BLaER1 treated with 17β-estradiol and CSF1 and Interleukin-3, amounts not matched to agents 10 nM and 100 nM (cell line): ENCODE results near the gene OPRL1.

ENCODE experiments used
- H3K27ac ChIP-seq, 11 experiments: shearing (Covaris generic); formaldehyde crosslinking; 2 replicates each; pipeline ENCODE4 v1.8.1; 2022
- H3K27me3 ChIP-seq, 11 experiments: shearing (Covaris generic); formaldehyde crosslinking; 2 replicates each; pipeline ENCODE4 v1.8.1; 2022
- H3K36me3 ChIP-seq, 11 experiments: shearing (Covaris generic); formaldehyde crosslinking; 2 replicates each; pipeline ENCODE4 v1.8.1; 2022
- H3K4me1 ChIP-seq, 10 experiments: shearing (Covaris generic); formaldehyde crosslinking; 2 replicates each; pipeline ENCODE4 v1.8.1; 2022
- H3K4me2 ChIP-seq, 11 experiments: shearing (Covaris generic); formaldehyde crosslinking; 2 replicates each; pipeline ENCODE4 v1.8.1; 2022
- H3K4me3 ChIP-seq, 10 experiments: shearing (Covaris generic); formaldehyde crosslinking; 2 replicates each; pipeline ENCODE4 v1.8.1; 2022
- H3K9ac ChIP-seq, 11 experiments: shearing (Covaris generic); formaldehyde crosslinking; 2 replicates each; pipeline ENCODE4 v1.8.1; 2022
- H3K9me3 ChIP-seq, 11 experiments: shearing (Covaris generic); formaldehyde crosslinking; replicated peaks in 1 of 11; 2 replicates each; pipeline ENCODE4 v1.8.1; 2022
- H4K20me1 ChIP-seq, 11 experiments: shearing (Covaris generic); formaldehyde crosslinking; 2 replicates each; pipeline ENCODE4 v1.8.1; 2022
- Cebpa-rat ChIP-seq, 11 experiments: shearing (Covaris generic); IDR thresholded peaks; 2 replicates each; pipeline ENCODE4 v1.8.1; 2022

The OPRL1 gene

GRCh38 chr20:64065062-64065973, 14.6 kb upstream of the OPRL1 start:
- Histone ChIP-seq H3K4me3 (0 out of 20 replicates have a peak overlapping the region, but pooled peaks of 1 of the 10 experiments have one; percentile 14), H3K4me2 (peak overlapping the region; percentile 68 to 100 (median 98)), H3K9ac (peak overlapping the region in 7 of 11 experiments; percentile 19 to 93 (median 31); a peak in 12 of 22 replicates), H3K4me1 (peaks cover 62 to 80% (median 77%) of the 10 kb centered on the region in 10 experiments), H4K20me1 (peaks cover 4 to 43% (median 18%) of the 10 kb centered on the region in 11 experiments; a peak in 14 of 22 replicates), H3K36me3 (no peaks in the 10 kb centered on the region), H3K9me3 (no peaks in the 10 kb centered on the region), H3K27me3 (no peaks in the 10 kb centered on the region), H3K27ac (peak overlapping the region in 8 of 11 experiments; percentile 3 to 71 (median 48); a peak in 14 of 22 replicates)
- no peak for TF ChIP-seq Cebpa-rat (IDR thresholded peaks at IDR 0.05)

- Histone ChIP-seq H3K27me3 (no peaks in the 10 kb centered on the region), H4K20me1 (peaks cover 4 to 50% (median 21%) of the 10 kb centered on the region in 11 experiments; a peak in 14 of 22 replicates), H3K4me2 (peak overlapping the region; percentile 68 to 100 (median 98)), H3K9me3 (no peaks in the 10 kb centered on the region), H3K9ac (peak overlapping the region in 7 of 11 experiments; percentile 19 to 61 (median 30); a peak in 10 of 22 replicates), H3K27ac (peak overlapping the region in 8 of 11 experiments; percentile 3 to 71 (median 48); a peak in 13 of 22 replicates), H3K4me3 (0 out of 20 replicates have a peak overlapping the region, but pooled peaks of 1 of the 10 experiments have one; percentile 5), H3K36me3 (no peaks in the 10 kb centered on the region), H3K4me1 (peaks cover 62 to 86% (median 84%) of the 10 kb centered on the region in 10 experiments)
- TF ChIP-seq Cebpa-rat (IDR thresholded peaks at IDR 0.05) = no peak
Measured at GRCh38 chr20:64065974-64066343, 13.9 kb upstream of the OPRL1 start.

- Histone ChIP-seq H3K9me3 (no peaks in the 10 kb centered on the region), H4K20me1 (peaks cover 14 to 61% (median 31%) of the 10 kb centered on the region in 11 experiments; a peak in 20 of 22 replicates), H3K27me3 (no peaks in the 10 kb centered on the region), H3K36me3 (peaks cover 0 to 6% (median 3%) of the 10 kb centered on the region in 11 experiments; a peak in 12 of 22 replicates), H3K9ac (peak overlapping the region in 2 of 11 experiments; percentile 7 to 38; a peak in 2 of 22 replicates), H3K27ac (0 out of 22 replicates have a peak overlapping the region, but pooled peaks of 1 of the 11 experiments have one; percentile 3), H3K4me2 (peak overlapping the region; percentile 68 to 100 (median 98)), H3K4me3 (no peak overlapping the region), H3K4me1 (peaks cover 72 to 95% (median 94%) of the 10 kb centered on the region in 10 experiments)
- TF ChIP-seq Cebpa-rat (IDR thresholded peaks at IDR 0.05) = no peak
Measured at GRCh38 chr20:64067005-64067632, 12.8 kb upstream of the OPRL1 start.

GRCh38 chr20:64067733-64068307, 12.1 kb upstream of the OPRL1 start:
- H3K27ac ChIP-seq = no peak overlapping the region
- no peaks in the 10 kb centered on the region for H3K9me3 ChIP-seq
- H3K4me2 ChIP-seq = peak overlapping the region; percentile 68 to 100 (median 99); a peak in 21 of 22 replicates
- TF ChIP-seq Cebpa-rat (IDR thresholded peaks at IDR 0.05) = no peak
- peaks cover 73 to 96% (median 94%) of the 10 kb centered on the region in 10 experiments for H3K4me1 ChIP-seq
- H4K20me1 ChIP-seq = peaks cover 21 to 68% (median 38%) of the 10 kb centered on the region in 11 experiments; a peak in 20 of 22 replicates
- H3K36me3 ChIP-seq = peaks cover 0 to 13% (median 8%) of the 10 kb centered on the region in 11 experiments; a peak in 18 of 22 replicates
- H3K27me3 ChIP-seq = no peaks in the 10 kb centered on the region
- H3K4me3 ChIP-seq = no peak overlapping the region
- peak overlapping the region in 2 of 11 experiments; percentile 38 to 54; a peak in 3 of 22 replicates for H3K9ac ChIP-seq

- Histone ChIP-seq H3K36me3 (peaks cover 4 to 21% (median 16%) of the 10 kb centered on the region in 11 experiments), H3K9ac (peak overlapping the region in 4 of 11 experiments; percentile 14 to 54 (median 23); a peak in 6 of 22 replicates), H3K27ac (no peak overlapping the region), H3K4me1 (peaks cover 80 to 100% (median 99%) of the 10 kb centered on the region in 10 experiments), H3K27me3 (no peaks in the 10 kb centered on the region), H4K20me1 (peaks cover 28 to 76% (median 46%) of the 10 kb centered on the region in 11 experiments; a peak in 20 of 22 replicates), H3K4me2 (peak overlapping the region; percentile 35 to 100 (median 99); a peak in 21 of 22 replicates), H3K4me3 (no peak overlapping the region), H3K9me3 (no peaks in the 10 kb centered on the region)
- TF ChIP-seq Cebpa-rat (IDR thresholded peaks at IDR 0.05) = no peak
Measured at GRCh38 chr20:64068386-64069208, 11.3 kb upstream of the OPRL1 start.

GRCh38 chr20:64069209-64069613, 10.7 kb upstream of the OPRL1 start:
- Histone ChIP-seq H3K27me3 (no peaks in the 10 kb centered on the region), H3K4me3 (no peak overlapping the region), H3K4me1 (peaks cover 80 to 100% (median 99%) of the 10 kb centered on the region in 10 experiments), H3K9ac (peak overlapping the region in 4 of 11 experiments; percentile 16 to 43 (median 36); a peak in 4 of 22 replicates), H3K27ac (no peak overlapping the region), H4K20me1 (peaks cover 30 to 76% (median 49%) of the 10 kb centered on the region in 11 experiments; a peak in 21 of 22 replicates), H3K4me2 (peak overlapping the region in 10 of 11 experiments; percentile 35 to 100 (median 99); a peak in 17 of 22 replicates), H3K36me3 (peaks cover 11 to 27% (median 22%) of the 10 kb centered on the region in 11 experiments), H3K9me3 (no peaks in the 10 kb centered on the region)
- no peak for TF ChIP-seq Cebpa-rat (IDR thresholded peaks at IDR 0.05)

GRCh38 chr20:64069614-64070243, 10.2 kb upstream of the OPRL1 start:
- Histone ChIP-seq H3K4me2 (peak overlapping the region in 10 of 11 experiments; percentile 24 to 100 (median 99); a peak in 16 of 22 replicates), H3K27ac (no peak overlapping the region), H3K4me1 (peaks cover 80 to 100% (median 99%) of the 10 kb centered on the region in 10 experiments), H3K9me3 (no peaks in the 10 kb centered on the region), H3K9ac (peak overlapping the region in 3 of 11 experiments; percentile 31 to 43 (median 41); a peak in 2 of 22 replicates), H3K27me3 (no peaks in the 10 kb centered on the region), H3K36me3 (peaks cover 14 to 32% (median 27%) of the 10 kb centered on the region in 11 experiments), H3K4me3 (no peak overlapping the region), H4K20me1 (peaks cover 31 to 77% (median 52%) of the 10 kb centered on the region in 11 experiments; a peak in 21 of 22 replicates)
- no peak for TF ChIP-seq Cebpa-rat (IDR thresholded peaks at IDR 0.05)
